Measurements from ENCODE around the gene SMLR1.

Gene SMLR1

GRCh38 chr6:130853555-130854183, 26.5 kb downstream of the SMLR1 start:
- no peak for DNase-seq

GRCh38 chr6:130858054-130858453, 30.8 kb downstream of the SMLR1 start:
- DNase-seq: no peak

- no peak for DNase-seq
Observed at GRCh38 chr6:130858498-130859160, 31.4 kb downstream of the SMLR1 start.

GRCh38 chr6:130859161-130859867, 32.1 kb downstream of the SMLR1 start:
- no peak for DNase-seq

GRCh38 chr6:130862370-130862769, 35.2 kb downstream of the SMLR1 start:
- no peak for DNase-seq

GRCh38 chr6:130863415-130864230, 36.4 kb downstream of the SMLR1 start:
- no peak for DNase-seq

- no peak for DNase-seq
Observed at GRCh38 chr6:130864344-130864743, 37.1 kb downstream of the SMLR1 start.

- DNase-seq: no peak
Observed at GRCh38 chr6:130865793-130866192, 38.6 kb downstream of the SMLR1 start.

GRCh38 chr6:130869681-130870080, 42.5 kb downstream of the SMLR1 start:
- no peak for DNase-seq

GRCh38 chr6:130870179-130870880, 43.1 kb downstream of the SMLR1 start:
- no peak for DNase-seq

GRCh38 chr6:130872250-130873095, 45.3 kb downstream of the SMLR1 start:
- peak in 1 of 2 experiments; percentile 7 for DNase-seq

- no peak for DNase-seq
Observed at GRCh38 chr6:130873746-130874145, 46.5 kb downstream of the SMLR1 start.

- no peak for DNase-seq
Observed at GRCh38 chr6:130879826-130880225, 52.6 kb downstream of the SMLR1 start.

GRCh38 chr6:130882370-130882769, 55.2 kb downstream of the SMLR1 start:
- DNase-seq: no peak

GRCh38 chr6:130885392-130886192, 58.4 kb downstream of the SMLR1 start:
- DNase-seq: no peak

Data from NCI-H187 (cell line).